Vagina (tissue), 2 donors: ENCODE data around the gene C16orf74. TPM values are rescaled to one million over a fixed set of nuclear protein-coding genes. Genes with fewer than 3 reads are reported as not detected.

Source experiments
- DNase-seq, 2 donors: peaks; one replicate each; pipeline ENCODE4 v3.0.0-alpha.2; 2017; ENCODE audit errors: extremely low spot score in 2 of 2
- H3K27ac ChIP-seq: fragments of 200-600 bp; sonication (generic); one replicate; pipeline ENCODE4 v1.5.1; 2019
- H3K27me3 ChIP-seq: fragments of 200-600 bp; sonication (generic); one replicate; pipeline ENCODE4 v1.5.1; 2019
- H3K36me3 ChIP-seq, 2 donors: fragments of 200-600 bp; sonication (generic); one replicate each; pipeline ENCODE4 v1.5.1; 2017 to 2019
- H3K4me1 ChIP-seq: fragments of 200-600 bp; sonication (generic); one replicate; pipeline ENCODE4 v1.5.1; 2019
- H3K4me3 ChIP-seq, 2 donors: fragments of 200-600 bp; sonication (generic); 1 replicate in 1 of 2; 2 replicates in 1 of 2; pipeline ENCODE4 v1.5.1; 2016 to 2019
- H3K9me3 ChIP-seq: fragments of 200-600 bp; sonication (generic); one replicate; pipeline ENCODE4 v1.5.1; 2019
- POLR2A ChIP-seq, 2 donors: fragments of 450-650 bp; IDR thresholded peaks; one replicate each; pipeline ENCODE4 v1.6.1; 2017; ENCODE audit warnings: antibody characterized with exemption in 2 of 2, mild to moderate bottlenecking in 2 of 2, moderate library complexity in 2 of 2
- POLR2AphosphoS5 ChIP-seq, 2 donors: sonication (generic); formaldehyde crosslinking; IDR thresholded peaks; one replicate each; pipeline ENCODE4 v1.9.0; 2017; ENCODE audit warnings: antibody characterized with exemption in 2 of 2, mild to moderate bottlenecking in 2 of 2, low read depth in 1 of 2; ENCODE audit not compliant: insufficient read depth in 1 of 2
- intact Hi-C: fragments of 100-400 bp; cut with DNase I; formaldehyde crosslinking; loops from one replicate; pipeline ENCODE4 v1.15.1; 2023
- total RNA-seq: library from RNA; depleted of rRNA; stranded (reverse); fragments of >200 nt; gene quantifications from one replicate; pipeline ENCODE4 v1.2.3, GENCODE V29; 2016
- TF ChIP-seq, protein P1 (sequence below), 3 experiments: fragments of 450-650 bp in 2 of 3; fragments of 200-600 bp in 1 of 3; sonication (generic) in 1 of 3; IDR thresholded peaks; one replicate each; pipeline ENCODE4 v1.5.1; 2017 to 2019; ENCODE audit warnings: antibody characterized with exemption in 3 of 3, mild to moderate bottlenecking in 2 of 3, moderate library complexity in 2 of 3

The C16orf74 gene
- total RNA-seq, 1 donor from 2014 or later, result 18.2 TPM

DNA sequence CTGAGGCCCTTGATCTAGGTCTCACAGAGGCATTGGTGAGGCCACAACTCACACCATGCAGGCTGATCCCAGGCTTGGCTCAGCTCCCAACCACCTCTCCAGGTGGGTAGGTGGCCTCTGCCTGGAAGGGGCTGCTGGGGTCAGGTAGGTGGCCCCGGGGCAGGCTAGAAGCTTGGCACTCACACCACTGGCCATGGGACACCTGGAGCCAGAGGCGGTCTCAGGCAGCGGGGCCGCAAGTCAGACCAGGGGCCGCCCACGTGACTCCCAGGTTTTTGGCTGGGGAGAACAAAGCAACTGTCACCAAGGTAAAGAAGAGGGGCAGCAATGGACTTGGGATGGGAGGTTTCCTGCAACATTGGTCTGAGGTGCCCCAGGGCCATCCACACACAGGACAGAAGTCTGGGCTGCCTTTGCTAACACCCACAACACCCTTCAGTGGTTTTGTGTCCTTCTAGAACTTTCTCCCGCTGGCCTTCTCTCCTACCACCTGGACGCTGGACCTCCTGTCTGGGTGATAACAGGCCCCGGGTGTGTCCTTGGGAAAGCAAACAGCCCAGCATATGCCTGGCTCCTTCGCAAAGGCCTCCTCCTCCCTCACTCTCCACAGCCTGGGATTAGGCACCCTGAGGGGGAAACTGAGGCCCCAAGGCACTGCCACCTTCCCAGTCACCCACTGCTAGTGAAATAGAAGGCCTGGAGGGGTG is 16.4 kb downstream of the C16orf74 start:
- Histone ChIP-seq H3K36me3 (no peaks in the 10 kb centered on the region), H3K4me3 (no peak overlapping the region), H3K27ac (no peak overlapping the region), H3K9me3 (no peaks in the 10 kb centered on the region), H3K4me1 (no peaks in the 10 kb centered on the region), H3K27me3 (no peaks in the 10 kb centered on the region)
- TF ChIP-seq POLR2A (IDR thresholded peaks at IDR 0.05), result no peak
- TF ChIP-seq, protein P1, sequence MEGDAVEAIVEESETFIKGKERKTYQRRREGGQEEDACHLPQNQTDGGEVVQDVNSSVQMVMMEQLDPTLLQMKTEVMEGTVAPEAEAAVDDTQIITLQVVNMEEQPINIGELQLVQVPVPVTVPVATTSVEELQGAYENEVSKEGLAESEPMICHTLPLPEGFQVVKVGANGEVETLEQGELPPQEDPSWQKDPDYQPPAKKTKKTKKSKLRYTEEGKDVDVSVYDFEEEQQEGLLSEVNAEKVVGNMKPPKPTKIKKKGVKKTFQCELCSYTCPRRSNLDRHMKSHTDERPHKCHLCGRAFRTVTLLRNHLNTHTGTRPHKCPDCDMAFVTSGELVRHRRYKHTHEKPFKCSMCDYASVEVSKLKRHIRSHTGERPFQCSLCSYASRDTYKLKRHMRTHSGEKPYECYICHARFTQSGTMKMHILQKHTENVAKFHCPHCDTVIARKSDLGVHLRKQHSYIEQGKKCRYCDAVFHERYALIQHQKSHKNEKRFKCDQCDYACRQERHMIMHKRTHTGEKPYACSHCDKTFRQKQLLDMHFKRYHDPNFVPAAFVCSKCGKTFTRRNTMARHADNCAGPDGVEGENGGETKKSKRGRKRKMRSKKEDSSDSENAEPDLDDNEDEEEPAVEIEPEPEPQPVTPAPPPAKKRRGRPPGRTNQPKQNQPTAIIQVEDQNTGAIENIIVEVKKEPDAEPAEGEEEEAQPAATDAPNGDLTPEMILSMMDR (IDR thresholded peaks at IDR 0.05), result no peak
- TF ChIP-seq POLR2AphosphoS5 (IDR thresholded peaks at IDR 0.05; ENCODE audit: insufficient read depth in 1 of 2, low read depth in 1 of 2), result no peak
- no peak for DNase-seq
- intact Hi-C loops, result no loop called here

DNA sequence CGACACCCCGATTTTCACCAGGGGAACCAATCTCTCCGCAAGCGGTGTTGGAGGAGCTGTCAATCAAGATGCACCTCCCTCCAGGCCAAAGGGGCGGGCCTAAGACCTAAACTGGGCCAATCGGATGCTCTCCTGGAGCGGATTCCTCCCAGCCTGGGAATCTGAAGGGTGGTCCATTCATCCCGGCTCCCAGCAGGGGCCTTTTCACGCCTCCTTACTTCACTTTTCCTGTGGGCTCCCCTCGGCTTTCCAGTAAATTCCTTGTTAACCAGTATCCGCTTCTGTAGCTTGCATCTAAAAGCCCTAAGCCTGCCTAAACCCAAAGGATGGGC is 17.1 kb downstream of the C16orf74 start:
- no peaks in the 10 kb centered on the region for H3K4me1 ChIP-seq
- H3K27me3 ChIP-seq, result no peaks in the 10 kb centered on the region
- TF ChIP-seq POLR2AphosphoS5 (IDR thresholded peaks at IDR 0.05; ENCODE audit: insufficient read depth in 1 of 2, low read depth in 1 of 2), result no peak
- no peak for TF ChIP-seq POLR2A (IDR thresholded peaks at IDR 0.05)
- TF ChIP-seq, protein P1 (IDR thresholded peaks at IDR 0.05), result no peak
- intact Hi-C loops, result no loop called here
- no peak overlapping the region for H3K4me3 ChIP-seq
- DNase-seq, result no peak
- H3K27ac ChIP-seq, result no peak overlapping the region
- H3K36me3 ChIP-seq, result no peaks in the 10 kb centered on the region
- no peaks in the 10 kb centered on the region for H3K9me3 ChIP-seq

DNA sequence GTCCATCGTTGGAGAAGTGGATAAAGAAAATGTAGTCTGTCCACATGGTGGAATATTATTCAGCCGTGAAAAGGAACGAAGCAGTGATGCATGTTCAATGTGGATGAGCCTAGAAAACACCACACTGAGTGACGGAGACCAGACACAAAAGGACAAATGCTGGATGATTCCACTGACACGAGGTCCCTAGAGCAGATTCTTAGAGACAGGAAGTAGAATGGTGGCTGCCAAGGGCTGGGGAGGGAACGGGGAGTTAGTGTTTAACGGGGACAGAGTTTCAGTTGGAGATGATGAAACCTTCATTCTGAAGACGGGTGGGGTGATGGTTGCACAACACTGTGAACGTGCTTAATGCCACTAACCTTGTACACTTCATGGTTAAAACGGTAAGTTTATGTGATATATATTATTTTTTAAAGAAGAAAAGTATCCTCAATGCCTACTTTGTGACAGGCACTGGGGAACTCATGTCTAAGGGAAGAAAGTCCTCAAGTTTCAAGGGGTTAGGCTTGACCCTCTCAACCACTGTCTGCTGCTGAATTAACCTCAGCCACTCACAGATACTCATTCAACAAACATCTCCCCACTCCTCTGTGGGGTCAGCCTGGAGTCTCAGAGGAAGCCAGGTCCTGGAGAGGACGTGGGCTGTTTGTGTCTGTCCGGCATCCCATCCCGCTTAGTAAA is 17.6 kb downstream of the C16orf74 start:
- Histone ChIP-seq H3K27me3 (no peaks in the 10 kb centered on the region), H3K27ac (no peak overlapping the region), H3K36me3 (no peaks in the 10 kb centered on the region), H3K9me3 (no peaks in the 10 kb centered on the region), H3K4me1 (no peaks in the 10 kb centered on the region), H3K4me3 (no peak overlapping the region)
- TF ChIP-seq POLR2A (IDR thresholded peaks at IDR 0.05), result no peak
- TF ChIP-seq, protein P1 (IDR thresholded peaks at IDR 0.05), result no peak
- TF ChIP-seq POLR2AphosphoS5 (IDR thresholded peaks at IDR 0.05; ENCODE audit: insufficient read depth in 1 of 2, low read depth in 1 of 2), result no peak
- intact Hi-C loops, result no loop called here
- DNase-seq, result no peak

DNA sequence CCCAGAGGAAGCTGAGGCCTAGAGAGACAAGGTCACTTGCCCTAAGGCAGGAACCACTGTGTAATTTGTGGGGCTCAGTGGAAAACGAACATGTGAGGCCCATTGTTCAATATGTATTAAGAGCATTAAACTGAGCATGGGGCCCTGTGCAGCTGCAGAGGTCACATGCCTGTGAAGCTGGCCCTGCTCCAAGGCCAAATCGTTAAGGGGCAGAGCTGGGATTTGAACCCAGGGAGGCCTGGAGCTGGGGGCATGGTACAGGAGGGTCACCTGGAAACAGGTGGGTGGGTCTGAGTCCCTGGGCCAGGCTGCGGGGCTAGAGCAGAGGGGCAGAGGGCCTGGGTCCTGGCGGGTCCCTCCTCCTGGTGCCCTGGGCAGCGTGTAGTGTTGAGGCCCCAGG is 19.7 kb downstream of the C16orf74 start:
- intact Hi-C loops, result no loop called here
- no peaks in the 10 kb centered on the region for H3K9me3 ChIP-seq
- TF ChIP-seq POLR2AphosphoS5 (IDR thresholded peaks at IDR 0.05; ENCODE audit: insufficient read depth in 1 of 2, low read depth in 1 of 2), result no peak
- no peak for TF ChIP-seq POLR2A (IDR thresholded peaks at IDR 0.05)
- TF ChIP-seq, protein P1 (IDR thresholded peaks at IDR 0.05), result no peak
- H3K4me3 ChIP-seq, result no peak overlapping the region
- DNase-seq, result no peak
- H3K4me1 ChIP-seq, result no peaks in the 10 kb centered on the region
- H3K36me3 ChIP-seq, result no peaks in the 10 kb centered on the region
- H3K27ac ChIP-seq, result no peak overlapping the region
- no peaks in the 10 kb centered on the region for H3K27me3 ChIP-seq

DNA sequence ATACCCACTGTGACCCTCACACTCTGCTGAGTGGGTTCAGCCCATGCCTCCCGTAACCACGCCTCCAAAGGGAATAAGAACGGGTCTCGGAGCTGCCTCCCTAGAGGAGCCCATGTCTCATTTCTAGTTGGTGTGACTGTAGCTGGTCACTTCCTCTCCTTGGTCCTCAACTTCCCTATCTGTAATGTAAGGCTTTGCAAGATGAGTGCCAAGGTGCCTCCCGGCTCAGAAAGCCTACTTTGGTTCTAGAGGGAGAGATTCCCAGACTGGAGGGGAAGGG is 20.8 kb downstream of the C16orf74 start:
- no peak overlapping the region for H3K27ac ChIP-seq
- no peaks in the 10 kb centered on the region for H3K4me1 ChIP-seq
- TF ChIP-seq, protein P1 (IDR thresholded peaks at IDR 0.05), result no peak
- no peak for TF ChIP-seq POLR2A (IDR thresholded peaks at IDR 0.05)
- TF ChIP-seq POLR2AphosphoS5 (IDR thresholded peaks at IDR 0.05; ENCODE audit: insufficient read depth in 1 of 2, low read depth in 1 of 2), result no peak
- no peaks in the 10 kb centered on the region for H3K27me3 ChIP-seq
- H3K36me3 ChIP-seq, result no peaks in the 10 kb centered on the region
- intact Hi-C loops, result no loop called here
- no peak overlapping the region for H3K4me3 ChIP-seq
- no peak for DNase-seq
- H3K9me3 ChIP-seq, result no peaks in the 10 kb centered on the region
